ENCODE measurements around the gene MVP. TPM values are rescaled to one million over a fixed set of nuclear protein-coding genes. Genes with fewer than 3 reads are reported as not detected.

The MVP gene
- polyA plus RNA-seq, 1 donor from 2014 or later = 2.5 TPM

DNA sequence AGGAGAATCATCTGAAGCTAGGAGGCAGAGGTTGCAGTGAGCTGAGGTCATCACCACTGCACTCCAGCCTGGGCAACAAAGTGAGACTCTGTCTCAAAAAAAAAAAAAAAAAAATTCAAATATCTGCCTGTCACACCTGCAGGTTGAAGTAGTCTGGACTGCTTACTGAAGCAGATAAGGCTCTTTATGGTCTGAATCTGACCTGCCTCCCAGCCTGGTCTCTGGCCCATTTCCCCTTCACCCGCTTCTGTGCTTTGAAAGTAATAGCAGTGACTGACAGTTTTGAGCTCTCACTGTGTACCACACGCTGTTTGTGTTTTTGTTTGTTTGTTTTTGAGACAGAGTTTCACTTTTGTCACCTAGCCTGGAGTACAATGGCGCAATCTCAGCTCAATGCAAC, 73.3 kb downstream of the MVP start:
- Histone ChIP-seq H3K4me3 (ENCODE audit: low read length) (no peak overlapping the region), H3K9ac (ENCODE audit: low read length) (no peak overlapping the region), H3K79me2 (replicated peaks; ENCODE audit: insufficient read depth, low read length) (peaks cover 13% of the 10 kb centered on the region), H3K27ac (ENCODE audit: low read length) (no peak overlapping the region), H3K4me2 (ENCODE audit: low read length) (no peak overlapping the region), H3K9me3 (ENCODE audit: low read length) (no peaks in the 10 kb centered on the region), H3K36me3 (ENCODE audit: insufficient read depth, low read length) (no peaks in the 10 kb centered on the region), H3F3A (ENCODE audit: insufficient read depth, low read length, poor library complexity, severe bottlenecking) (no peaks in the 10 kb centered on the region), H2AFZ (ENCODE audit: low read depth, low read length) (no peak overlapping the region), H4K20me1 (ENCODE audit: insufficient read depth) (no peaks in the 10 kb centered on the region), H3K9me2 (ENCODE audit: insufficient read depth, low read length) (no peaks in the 10 kb centered on the region), H3K27me3 (ENCODE audit: insufficient read depth, low read depth, low read length) (no peaks in the 10 kb centered on the region)
- TF ChIP-seq TAF1 (IDR thresholded peaks at IDR 0.05; ENCODE audit: low read depth) = no peak
- TF ChIP-seq EP300 (conservative IDR thresholded peaks at IDR 0.05; ENCODE audit: poor library complexity, severe bottlenecking) = no peak
- no peak for TF ChIP-seq SMC3 (conservative IDR thresholded peaks at IDR 0.05; ENCODE audit: poor library complexity)
- no peak for TF ChIP-seq MXI1 (conservative IDR thresholded peaks at IDR 0.05; ENCODE audit: poor library complexity, severe bottlenecking)
- TF ChIP-seq, protein P1, sequence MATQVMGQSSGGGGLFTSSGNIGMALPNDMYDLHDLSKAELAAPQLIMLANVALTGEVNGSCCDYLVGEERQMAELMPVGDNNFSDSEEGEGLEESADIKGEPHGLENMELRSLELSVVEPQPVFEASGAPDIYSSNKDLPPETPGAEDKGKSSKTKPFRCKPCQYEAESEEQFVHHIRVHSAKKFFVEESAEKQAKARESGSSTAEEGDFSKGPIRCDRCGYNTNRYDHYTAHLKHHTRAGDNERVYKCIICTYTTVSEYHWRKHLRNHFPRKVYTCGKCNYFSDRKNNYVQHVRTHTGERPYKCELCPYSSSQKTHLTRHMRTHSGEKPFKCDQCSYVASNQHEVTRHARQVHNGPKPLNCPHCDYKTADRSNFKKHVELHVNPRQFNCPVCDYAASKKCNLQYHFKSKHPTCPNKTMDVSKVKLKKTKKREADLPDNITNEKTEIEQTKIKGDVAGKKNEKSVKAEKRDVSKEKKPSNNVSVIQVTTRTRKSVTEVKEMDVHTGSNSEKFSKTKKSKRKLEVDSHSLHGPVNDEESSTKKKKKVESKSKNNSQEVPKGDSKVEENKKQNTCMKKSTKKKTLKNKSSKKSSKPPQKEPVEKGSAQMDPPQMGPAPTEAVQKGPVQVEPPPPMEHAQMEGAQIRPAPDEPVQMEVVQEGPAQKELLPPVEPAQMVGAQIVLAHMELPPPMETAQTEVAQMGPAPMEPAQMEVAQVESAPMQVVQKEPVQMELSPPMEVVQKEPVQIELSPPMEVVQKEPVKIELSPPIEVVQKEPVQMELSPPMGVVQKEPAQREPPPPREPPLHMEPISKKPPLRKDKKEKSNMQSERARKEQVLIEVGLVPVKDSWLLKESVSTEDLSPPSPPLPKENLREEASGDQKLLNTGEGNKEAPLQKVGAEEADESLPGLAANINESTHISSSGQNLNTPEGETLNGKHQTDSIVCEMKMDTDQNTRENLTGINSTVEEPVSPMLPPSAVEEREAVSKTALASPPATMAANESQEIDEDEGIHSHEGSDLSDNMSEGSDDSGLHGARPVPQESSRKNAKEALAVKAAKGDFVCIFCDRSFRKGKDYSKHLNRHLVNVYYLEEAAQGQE (IDR thresholded peaks at IDR 0.05; ENCODE audit: borderline replicate concordance) = no peak
- TF ChIP-seq POLR2AphosphoS5 (IDR thresholded peaks at IDR 0.05) = no peak
- no peak for TF ChIP-seq EZH2 (IDR thresholded peaks at IDR 0.05; ENCODE audit: borderline replicate concordance, insufficient read depth, low read length, poor library complexity, severe bottlenecking)
- TF ChIP-seq, protein P2, sequence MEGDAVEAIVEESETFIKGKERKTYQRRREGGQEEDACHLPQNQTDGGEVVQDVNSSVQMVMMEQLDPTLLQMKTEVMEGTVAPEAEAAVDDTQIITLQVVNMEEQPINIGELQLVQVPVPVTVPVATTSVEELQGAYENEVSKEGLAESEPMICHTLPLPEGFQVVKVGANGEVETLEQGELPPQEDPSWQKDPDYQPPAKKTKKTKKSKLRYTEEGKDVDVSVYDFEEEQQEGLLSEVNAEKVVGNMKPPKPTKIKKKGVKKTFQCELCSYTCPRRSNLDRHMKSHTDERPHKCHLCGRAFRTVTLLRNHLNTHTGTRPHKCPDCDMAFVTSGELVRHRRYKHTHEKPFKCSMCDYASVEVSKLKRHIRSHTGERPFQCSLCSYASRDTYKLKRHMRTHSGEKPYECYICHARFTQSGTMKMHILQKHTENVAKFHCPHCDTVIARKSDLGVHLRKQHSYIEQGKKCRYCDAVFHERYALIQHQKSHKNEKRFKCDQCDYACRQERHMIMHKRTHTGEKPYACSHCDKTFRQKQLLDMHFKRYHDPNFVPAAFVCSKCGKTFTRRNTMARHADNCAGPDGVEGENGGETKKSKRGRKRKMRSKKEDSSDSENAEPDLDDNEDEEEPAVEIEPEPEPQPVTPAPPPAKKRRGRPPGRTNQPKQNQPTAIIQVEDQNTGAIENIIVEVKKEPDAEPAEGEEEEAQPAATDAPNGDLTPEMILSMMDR (IDR thresholded peaks at IDR 0.05; ENCODE audit: poor library complexity, severe bottlenecking) = no peak
- no peak for TF ChIP-seq RAD21 (conservative IDR thresholded peaks at IDR 0.05)

DNA sequence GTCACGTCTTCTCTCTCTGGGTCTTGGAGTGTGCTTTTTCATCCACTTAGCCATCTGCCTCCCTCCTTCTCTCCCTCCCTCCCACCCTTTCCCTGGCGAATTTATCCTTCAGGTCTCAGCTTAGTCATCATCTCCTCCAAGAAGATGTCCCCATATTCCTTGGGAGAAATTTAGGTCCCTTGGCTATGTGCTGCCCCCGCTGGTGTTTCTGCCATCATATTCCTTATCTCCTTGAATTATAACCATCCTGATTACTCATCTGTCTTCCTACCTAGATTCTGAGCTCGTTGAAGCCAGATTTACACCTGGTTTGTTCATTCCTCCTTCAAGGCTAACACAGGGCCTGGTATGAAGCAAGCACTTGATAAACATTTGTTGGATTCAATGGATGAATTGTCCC, 74.1 kb downstream of the MVP start:
- Histone ChIP-seq H3K9me2 (ENCODE audit: insufficient read depth, low read length) (no peaks in the 10 kb centered on the region), H3K4me2 (ENCODE audit: low read length) (no peak overlapping the region), H2AFZ (ENCODE audit: low read depth, low read length) (no peak overlapping the region), H3K27ac (ENCODE audit: low read length) (no peak overlapping the region), H3K27me3 (ENCODE audit: insufficient read depth, low read depth, low read length) (no peaks in the 10 kb centered on the region), H3K4me3 (ENCODE audit: low read length) (no peak overlapping the region), H3K9me3 (ENCODE audit: low read length) (no peaks in the 10 kb centered on the region), H4K20me1 (ENCODE audit: insufficient read depth) (no peaks in the 10 kb centered on the region), H3K36me3 (ENCODE audit: insufficient read depth, low read length) (no peaks in the 10 kb centered on the region), H3F3A (ENCODE audit: insufficient read depth, low read length, poor library complexity, severe bottlenecking) (no peaks in the 10 kb centered on the region), H3K9ac (ENCODE audit: low read length) (no peak overlapping the region), H3K79me2 (replicated peaks; ENCODE audit: insufficient read depth, low read length) (peaks cover 18% of the 10 kb centered on the region)
- TF ChIP-seq EZH2 (IDR thresholded peaks at IDR 0.05; ENCODE audit: borderline replicate concordance, insufficient read depth, low read length, poor library complexity, severe bottlenecking) = no peak
- TF ChIP-seq, protein P2 (IDR thresholded peaks at IDR 0.05; ENCODE audit: poor library complexity, severe bottlenecking) = no peak
- no peak for TF ChIP-seq POLR2AphosphoS5 (IDR thresholded peaks at IDR 0.05)
- no peak for TF ChIP-seq SMC3 (conservative IDR thresholded peaks at IDR 0.05; ENCODE audit: poor library complexity)
- TF ChIP-seq MXI1 (conservative IDR thresholded peaks at IDR 0.05; ENCODE audit: poor library complexity, severe bottlenecking) = no peak
- no peak for TF ChIP-seq RAD21 (conservative IDR thresholded peaks at IDR 0.05)
- no peak for TF ChIP-seq TAF1 (IDR thresholded peaks at IDR 0.05; ENCODE audit: low read depth)
- TF ChIP-seq, protein P1 (IDR thresholded peaks at IDR 0.05; ENCODE audit: borderline replicate concordance) = no peak
- TF ChIP-seq EP300 (conservative IDR thresholded peaks at IDR 0.05; ENCODE audit: poor library complexity, severe bottlenecking) = no peak

Measured in neural cell (in vitro differentiated cells).